SIG-M5 treated with dmso at 0.1 percent for 504 hours (cell line): ENCODE data around the gene PTGIS.

Experiments
- DNase-seq: peaks from one replicate; lab custom pipeline; 2025; ENCODE audit not compliant: unreplicated experiment; lab: John Stamatoyannopoulos, UW

PTGIS gene

GRCh38 chr20:49475292-49476015 is 92.5 kb downstream of the PTGIS start:
- no peak for DNase-seq

GRCh38 chr20:49471397-49471796 is 96.5 kb downstream of the PTGIS start:
- no peak for DNase-seq

DNA sequence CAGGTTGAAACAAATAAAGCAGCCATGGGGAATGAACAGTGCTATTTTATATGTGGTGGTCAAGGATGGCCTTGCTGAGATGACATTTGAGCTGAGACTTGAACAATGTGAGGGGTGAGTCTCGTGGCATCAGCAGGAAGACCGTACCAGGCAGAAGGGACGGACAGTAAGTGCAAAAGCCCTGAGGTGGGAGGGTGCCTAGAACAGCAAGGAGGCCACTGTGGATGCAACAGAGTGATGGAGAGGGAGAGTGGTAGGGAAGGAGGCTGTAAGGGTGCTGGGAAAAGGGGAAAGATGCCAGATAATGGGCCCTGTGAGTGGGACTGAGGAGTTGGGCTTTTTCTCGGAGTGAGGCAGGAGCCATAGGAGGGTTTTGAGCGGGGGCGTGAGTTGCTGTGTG is 97.0 kb downstream of the PTGIS start:
- DNase-seq, result no peak

DNA sequence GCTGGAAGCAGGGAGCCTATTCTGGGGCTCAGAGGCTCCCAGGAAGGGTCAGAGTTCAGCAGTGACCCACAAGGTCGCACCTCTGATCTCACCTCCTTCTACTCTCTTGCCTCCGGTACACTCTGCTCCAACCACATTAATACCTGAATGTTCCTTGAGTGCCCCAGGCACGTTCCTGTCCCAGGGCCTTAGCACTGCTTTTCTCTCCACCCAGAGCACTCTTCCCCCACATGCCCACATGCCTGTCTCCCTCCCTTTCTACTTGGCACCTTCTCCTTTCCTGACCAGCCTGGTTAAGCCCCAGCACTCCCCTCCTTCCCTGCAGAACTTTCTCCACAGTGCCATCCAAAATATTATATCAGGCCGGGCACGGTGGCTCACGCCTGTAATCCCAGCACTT is 98.9 kb downstream of the PTGIS start:
- no peak for DNase-seq

GRCh38 chr20:49468412-49468811 is 99.5 kb downstream of the PTGIS start:
- no peak for DNase-seq

DNA sequence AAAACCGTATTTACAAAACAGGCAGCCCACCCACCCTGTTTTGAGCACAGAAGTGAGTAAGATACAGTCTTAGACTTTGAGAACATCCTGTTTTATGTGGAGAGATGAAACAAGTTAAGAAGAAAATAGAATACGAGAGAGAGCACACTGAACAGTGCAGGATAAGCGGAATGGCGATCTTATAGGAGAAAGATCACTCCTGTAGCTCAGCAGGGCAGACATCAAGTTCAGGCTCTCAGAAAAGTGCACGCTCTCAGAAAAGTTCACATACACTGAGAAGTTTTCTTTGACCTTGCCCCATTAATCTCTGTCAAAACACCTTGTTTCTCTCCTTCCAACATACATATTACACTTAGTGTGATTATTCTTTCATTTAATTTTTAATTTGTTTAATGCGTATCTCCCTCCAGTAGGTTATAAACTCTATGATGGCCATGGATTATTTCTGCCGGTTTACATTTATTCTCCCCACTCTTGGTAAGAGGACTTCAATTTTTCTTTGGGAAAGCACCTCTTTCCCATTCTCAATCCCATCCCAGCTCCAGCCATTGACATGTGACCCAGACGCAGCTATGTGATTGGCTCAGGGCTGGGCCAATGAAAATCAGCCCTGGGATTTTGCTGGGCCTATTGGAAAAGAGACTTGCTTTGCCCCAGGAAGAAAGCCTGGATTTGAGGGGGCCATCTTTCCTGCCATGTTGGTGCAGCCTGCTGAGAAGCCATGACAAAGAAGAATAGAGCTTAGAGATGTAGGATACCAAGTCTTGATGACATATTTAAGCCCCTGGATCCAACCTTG is 101.6 kb downstream of the PTGIS start:
- DNase-seq, result no peak

GRCh38 chr20:49464556-49464955 is 103.4 kb downstream of the PTGIS start:
- no peak for DNase-seq

GRCh38 chr20:49462626-49463025 is 105.3 kb downstream of the PTGIS start:
- no peak for DNase-seq

DNA sequence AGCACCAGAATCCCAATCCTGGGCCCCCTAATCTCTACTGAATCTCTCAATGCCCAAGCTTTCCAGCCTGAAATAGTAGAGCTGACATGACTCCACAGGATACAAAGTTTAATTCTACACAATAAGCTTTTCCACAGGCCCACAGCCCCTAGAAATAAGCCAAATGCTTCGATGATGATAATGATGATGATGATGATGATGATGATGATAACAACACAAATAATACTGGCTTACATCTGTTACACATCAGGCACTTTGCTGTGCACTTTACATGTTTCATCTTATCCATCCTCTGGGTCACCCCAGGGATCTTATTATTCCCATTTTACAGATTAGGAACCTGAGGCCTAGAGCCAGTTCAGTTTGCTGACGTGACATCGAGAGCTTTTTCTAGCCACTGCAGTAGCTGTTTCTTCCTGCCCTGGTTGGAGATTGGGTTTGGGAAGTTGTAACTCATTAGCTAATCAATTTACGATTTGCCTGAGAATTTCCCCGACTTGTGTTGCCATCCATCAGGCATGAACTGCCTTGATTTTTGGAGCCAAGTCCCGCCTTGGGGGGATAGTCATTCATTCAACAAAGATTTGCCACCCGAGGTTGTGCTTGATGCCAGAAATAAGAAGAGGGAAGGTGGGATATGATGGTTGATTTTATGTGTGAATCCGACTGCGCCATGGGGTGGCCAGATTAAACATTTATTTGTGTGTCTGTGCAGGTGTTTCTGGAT is 105.9 kb downstream of the PTGIS start:
- no peak for DNase-seq

- DNase-seq, result no peak
Observed at GRCh38 chr20:49460916-49461315, 107.0 kb downstream of the PTGIS start.

DNA sequence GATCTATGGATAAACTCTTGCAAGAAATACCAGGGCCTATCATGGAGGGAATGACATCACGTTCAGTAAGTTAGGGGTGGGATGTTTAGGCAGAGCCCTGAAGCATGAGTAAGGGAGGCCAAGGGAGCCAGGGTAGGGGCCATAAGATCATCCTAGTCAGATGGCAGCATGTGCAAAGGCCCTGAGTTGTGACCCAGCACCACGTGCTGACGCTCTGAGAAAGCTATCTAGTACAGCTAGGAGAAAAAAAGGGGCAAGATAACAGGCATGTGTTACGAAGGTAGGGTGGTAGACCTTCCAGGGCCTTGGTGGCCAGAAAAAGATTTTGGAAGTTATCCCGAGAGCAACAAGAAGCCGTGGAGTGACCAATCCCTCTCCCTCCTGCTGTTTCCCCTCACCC is 107.8 kb downstream of the PTGIS start:
- no peak for DNase-seq

- no peak for DNase-seq
Observed at GRCh38 chr20:49459684-49460083, 108.3 kb downstream of the PTGIS start.

- no peak for DNase-seq
Observed at GRCh38 chr20:49457444-49457843, 110.5 kb downstream of the PTGIS start.

- no peak for DNase-seq
Observed at GRCh38 chr20:49456646-49457045, 111.3 kb downstream of the PTGIS start.

DNA sequence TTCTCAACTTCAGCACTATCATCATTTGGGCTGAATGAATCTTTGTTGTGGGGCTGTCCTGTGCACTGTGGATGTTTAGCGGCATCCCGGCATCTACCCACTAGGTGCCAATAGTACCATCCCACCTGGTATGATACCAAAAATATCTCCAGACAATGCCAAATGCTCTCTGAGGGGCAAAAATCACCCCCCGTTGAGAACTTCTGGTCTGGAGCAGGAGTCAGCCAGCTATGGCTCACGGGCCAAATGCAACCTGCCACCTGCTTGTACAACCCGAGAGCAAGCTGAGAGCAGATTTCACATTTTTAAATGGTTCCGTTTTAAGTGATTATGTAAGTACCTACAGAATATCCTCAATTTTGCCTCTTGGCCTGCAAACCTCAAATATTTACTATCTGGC is 112.2 kb downstream of the PTGIS start:
- DNase-seq, result no peak
